ENCODE results near the gene ARMC12. TPM values are rescaled to one million over a fixed set of nuclear protein-coding genes. Genes with fewer than 3 reads are reported as not detected.
"Not testable (repeated sequence)": the region's sequence is repeated elsewhere in the genome, so short reads cannot be mapped to it uniquely, and the experiment has no call there.

ARMC12 gene, protein sequence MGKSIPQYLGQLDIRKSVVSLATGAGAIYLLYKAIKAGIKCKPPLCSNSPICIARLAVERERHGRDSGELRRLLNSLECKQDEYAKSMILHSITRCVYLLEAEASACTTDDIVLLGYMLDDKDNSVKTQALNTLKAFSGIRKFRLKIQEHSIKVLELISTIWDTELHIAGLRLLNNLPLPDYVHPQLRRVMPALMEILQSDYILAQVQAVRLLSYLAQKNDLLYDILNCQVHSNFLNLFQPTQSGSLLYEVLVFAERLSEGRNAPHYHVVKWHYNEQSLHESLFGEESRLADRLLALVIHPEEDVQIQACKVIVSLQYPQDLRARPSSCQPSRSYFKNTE
- 1 to 10 TPM; 1.0 to 1.1 TPM for total RNA-seq

DNA sequence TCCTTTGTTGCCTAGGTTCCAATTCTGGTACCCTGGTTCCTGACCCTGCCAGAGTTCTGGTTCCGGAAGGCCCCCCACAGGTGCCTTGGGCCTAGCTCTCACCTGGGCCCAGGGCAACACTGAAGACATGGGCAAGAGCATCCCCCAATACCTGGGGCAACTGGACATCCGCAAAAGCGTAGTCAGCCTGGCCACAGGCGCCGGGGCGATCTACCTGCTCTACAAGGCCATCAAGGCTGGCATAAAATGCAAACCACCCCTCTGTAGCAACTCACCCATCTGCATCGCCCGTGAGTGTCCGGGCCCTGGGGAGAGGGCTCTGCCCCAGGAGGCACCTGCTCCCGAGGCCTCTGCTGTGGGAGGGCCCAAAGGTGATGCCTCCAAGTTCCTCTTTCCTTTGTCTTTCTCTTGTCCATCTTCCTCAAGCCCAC, at the start of gene ARMC12:
ARMC12 (plus strand) TSS at position 51 of the 431 bp plus-strand sequence; CDS start at position 128, 77 bp downstream.
- Mint-ChIP-seq H3K9me3 (no peaks in the 10 kb centered on the region), H3K36me3 (ENCODE audit: low read depth) (no peaks in the 10 kb centered on the region), H3K4me1 (ENCODE audit: low read depth) (peaks cover 47% of the 10 kb centered on the region), H3K27ac (peak within 1 kb of the TSS; percentile 77), H3K4me3 (peak within 1 kb of the TSS; percentile 31), H3K27me3 (no peaks in the 10 kb centered on the region)
- DNase-seq = no peak
- TF ChIP-seq, protein P1, sequence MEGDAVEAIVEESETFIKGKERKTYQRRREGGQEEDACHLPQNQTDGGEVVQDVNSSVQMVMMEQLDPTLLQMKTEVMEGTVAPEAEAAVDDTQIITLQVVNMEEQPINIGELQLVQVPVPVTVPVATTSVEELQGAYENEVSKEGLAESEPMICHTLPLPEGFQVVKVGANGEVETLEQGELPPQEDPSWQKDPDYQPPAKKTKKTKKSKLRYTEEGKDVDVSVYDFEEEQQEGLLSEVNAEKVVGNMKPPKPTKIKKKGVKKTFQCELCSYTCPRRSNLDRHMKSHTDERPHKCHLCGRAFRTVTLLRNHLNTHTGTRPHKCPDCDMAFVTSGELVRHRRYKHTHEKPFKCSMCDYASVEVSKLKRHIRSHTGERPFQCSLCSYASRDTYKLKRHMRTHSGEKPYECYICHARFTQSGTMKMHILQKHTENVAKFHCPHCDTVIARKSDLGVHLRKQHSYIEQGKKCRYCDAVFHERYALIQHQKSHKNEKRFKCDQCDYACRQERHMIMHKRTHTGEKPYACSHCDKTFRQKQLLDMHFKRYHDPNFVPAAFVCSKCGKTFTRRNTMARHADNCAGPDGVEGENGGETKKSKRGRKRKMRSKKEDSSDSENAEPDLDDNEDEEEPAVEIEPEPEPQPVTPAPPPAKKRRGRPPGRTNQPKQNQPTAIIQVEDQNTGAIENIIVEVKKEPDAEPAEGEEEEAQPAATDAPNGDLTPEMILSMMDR (IDR thresholded peaks at IDR 0.05) = no peak
- CTCF ChIA-PET = interaction anchor here (0.7 to 9.6 kb wide), 56 partner anchors 9 to 441 kb away, joined by 3 to 272 read pairs (median 8); partner anchors contain the start of genes FANCE and FKBP5
- POLR2A ChIA-PET = interaction anchor here (0.6 to 2.1 kb wide), 4 partner anchors 9 to 113 kb away, joined by 3 to 6 read pairs (median 4); no protein-coding TSS in a partner anchor
- intact Hi-C loops (cut with micrococcal nuclease) = loop anchor here (1.0 kb wide), 2 partner anchors 153 to 215 kb away; no protein-coding TSS in a partner anchor
- ATAC-seq = no peak

DNA sequence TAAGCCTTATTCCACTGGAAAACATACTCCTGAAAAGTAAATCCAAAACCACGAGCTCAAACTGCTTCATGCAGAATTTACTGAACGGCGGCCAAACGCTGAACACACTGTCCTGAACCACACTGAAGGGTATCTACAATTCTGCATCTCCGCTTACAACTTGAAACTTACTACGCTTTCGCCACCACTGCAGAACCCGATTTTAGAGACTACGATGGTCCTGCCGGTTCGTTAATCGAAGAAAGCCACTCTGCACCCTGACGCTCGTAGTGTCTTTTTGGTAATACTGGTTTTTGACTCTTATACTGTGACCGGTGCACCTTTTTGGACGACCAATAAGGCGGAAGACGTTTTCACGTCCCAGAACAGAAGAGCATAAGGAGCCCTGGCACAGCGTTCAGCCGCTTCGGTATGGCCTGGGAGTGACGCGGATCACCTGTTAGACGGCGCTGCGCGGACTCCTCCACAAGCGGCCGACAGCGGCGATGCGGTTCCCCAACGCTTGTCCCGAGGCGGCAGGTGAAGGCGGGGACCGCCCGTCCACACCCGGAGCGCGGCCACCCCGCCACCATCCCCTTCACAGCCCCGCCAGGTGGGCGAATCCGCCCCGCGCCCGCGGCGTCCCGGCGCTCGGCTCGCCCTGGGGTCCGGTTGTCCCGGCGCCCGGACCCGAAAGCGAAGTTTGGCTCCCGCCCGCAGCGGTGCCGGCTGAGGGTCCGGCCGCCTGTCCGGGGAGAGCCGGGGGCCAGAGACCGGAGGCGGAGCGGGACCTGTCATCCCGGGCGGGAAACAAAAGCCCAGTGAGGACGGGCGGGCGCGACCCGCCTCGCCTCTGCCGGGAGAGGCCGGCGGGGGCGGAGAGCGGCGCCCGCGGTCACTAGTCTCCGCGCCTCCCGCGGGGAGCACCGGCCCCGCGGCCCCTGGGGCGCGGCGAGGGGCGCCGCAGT, 48.9 kb upstream of the ARMC12 start:
- peaks cover 11% of the 10 kb centered on the region for H3K4me1 Mint-ChIP-seq (ENCODE audit: low read depth)
- POLR2A ChIA-PET = interaction anchor here (1.0 to 4.6 kb wide), 6 partner anchors 15 to 49 kb away, joined by 3 to 30 read pairs (median 6); partner anchors contain the start of gene ARMC12
- ATAC-seq = peak; percentile 57
- peak overlapping the region; percentile 91 for H3K4me3 Mint-ChIP-seq
- peak; percentile 75 for DNase-seq
- TF ChIP-seq, protein P1 (IDR thresholded peaks at IDR 0.05) = no peak
- intact Hi-C loops (cut with micrococcal nuclease) = loop anchor here (2.0 to 5.0 kb wide), 2 partner anchors 45 to 106 kb away; no protein-coding TSS in a partner anchor
- peak overlapping the region; percentile 91 for H3K27ac Mint-ChIP-seq
- H3K36me3 Mint-ChIP-seq (ENCODE audit: low read depth) = peaks cover 6% of the 10 kb centered on the region
- H3K27me3 Mint-ChIP-seq = no peaks in the 10 kb centered on the region
- CTCF ChIA-PET = interaction anchor here (0.8 to 3.2 kb wide), 12 partner anchors 10 to 104 kb away, joined by 4 to 17 read pairs (median 7); partner anchors contain the start of gene ARMC12
- H3K9me3 Mint-ChIP-seq = no peaks in the 10 kb centered on the region

DNA sequence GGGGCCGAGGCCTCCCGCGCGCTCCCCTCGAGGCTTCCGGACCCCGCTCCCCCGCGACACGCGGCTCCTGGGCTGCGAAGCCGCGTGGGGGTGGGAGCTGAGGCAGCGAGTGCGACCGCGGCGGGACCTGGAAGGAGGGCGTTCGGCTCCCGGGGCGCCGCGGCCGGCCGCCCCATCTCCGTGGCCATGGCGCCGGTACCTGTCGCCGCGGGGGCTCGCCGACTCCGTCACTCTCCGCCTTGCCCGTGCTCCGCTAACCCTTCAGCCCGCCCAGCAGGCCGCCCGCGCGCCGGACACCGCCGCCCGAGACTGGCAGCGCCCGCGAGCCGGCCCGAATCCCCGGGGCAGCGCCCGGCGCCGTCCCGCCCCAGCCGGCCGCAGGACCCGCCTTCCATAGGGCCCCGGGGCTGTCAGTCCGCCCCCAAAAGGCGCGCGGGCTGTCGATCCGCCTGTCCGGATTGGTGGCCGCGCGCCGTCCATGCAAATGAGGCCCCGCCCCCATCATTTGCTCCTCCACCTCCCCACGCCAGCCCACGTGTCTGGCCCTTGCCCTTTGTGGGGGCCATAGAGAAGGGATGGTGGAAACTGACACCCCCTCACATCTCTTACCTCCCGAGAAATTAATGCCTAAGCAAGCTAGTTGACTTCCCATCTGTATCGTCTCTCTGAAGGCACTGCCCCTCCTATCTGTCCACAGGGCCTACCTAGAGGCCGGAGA, 48.1 kb upstream of the ARMC12 start, which contains the start of gene FKBP5:
FKBP5 (minus strand) TSS at position 311 of the 718 bp plus-strand sequence. CDS start 46,091 bp downstream, outside the sequence.
- POLR2A ChIA-PET = interaction anchor here (0.8 to 4.6 kb wide), 6 partner anchors 19 to 217 kb away, joined by 3 to 30 read pairs (median 4); no protein-coding TSS in a partner anchor
- Mint-ChIP-seq H3K27ac (peak within 1 kb of the TSS; percentile 91), H3K36me3 (ENCODE audit: low read depth) (peaks cover 5% of the 10 kb centered on the region), H3K27me3 (no peaks in the 10 kb centered on the region), H3K9me3 (no peaks in the 10 kb centered on the region), H3K4me3 (peak within 1 kb of the TSS; percentile 91), H3K4me1 (ENCODE audit: low read depth) (peaks cover 9% of the 10 kb centered on the region)
- intact Hi-C loops (cut with micrococcal nuclease) = loop anchor here (2.0 to 5.0 kb wide), 2 partner anchors 44 to 106 kb away; no protein-coding TSS in a partner anchor
- CTCF ChIA-PET = interaction anchor here (3.2 kb wide), 1 partner anchor 48 kb away, joined by 16 read pairs; the partner anchor contains the start of gene ARMC12
- DNase-seq (peak; percentile 95), ATAC-seq (peak; percentile 94)
- TF ChIP-seq, protein P1 (IDR thresholded peaks at IDR 0.05) = no peak

DNA sequence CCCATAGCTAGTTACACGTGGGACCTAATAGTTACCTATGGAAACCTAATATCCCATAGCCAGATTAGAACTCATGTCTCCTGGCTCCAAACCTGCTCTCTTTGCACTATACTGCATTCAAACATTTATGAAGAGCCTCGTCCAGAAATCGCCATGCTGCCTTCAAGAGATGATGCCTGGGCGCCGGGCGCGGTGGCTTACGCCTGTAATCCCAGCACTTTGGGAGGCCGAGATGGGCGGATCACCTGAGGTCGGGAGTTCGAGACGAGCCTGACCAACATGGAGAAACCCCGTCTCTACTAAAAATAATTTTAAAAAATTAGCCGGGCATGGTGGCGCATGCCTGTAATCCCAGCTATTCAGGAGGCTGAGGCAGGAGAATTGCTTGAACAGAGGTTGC, 46.8 kb upstream of the ARMC12 start:
- not testable (repeated sequence) for H3K27me3 Mint-ChIP-seq; H3K36me3 Mint-ChIP-seq (ENCODE audit: low read depth); ATAC-seq

More for the DNA sequence above, 46.8 kb upstream of the ARMC12 start:
- Mint-ChIP-seq H3K4me3 (peak overlapping the region; percentile 32), H3K4me1 (ENCODE audit: low read depth) (peaks cover 14% of the 10 kb centered on the region)
- ChIA-PET POLR2A (interaction anchor here (0.6 to 4.6 kb wide), 3 partner anchors 29 to 662 kb away, joined by 3 to 30 read pairs (median 4); no protein-coding TSS in a partner anchor), CTCF (interaction anchor here (1.0 to 3.2 kb wide), 2 partner anchors 27 to 47 kb away, joined by 3 to 16 read pairs; partner anchors contain the start of gene ARMC12)
- intact Hi-C loops (cut with micrococcal nuclease); DNase-seq; H3K9me3 Mint-ChIP-seq; H3K27ac Mint-ChIP-seq: not testable (repeated sequence)

Data from activated CD8-positive, alpha-beta T cell treated with anti-CD3 and anti-CD28 coated beads for 36 hours (primary cell).